Activated CD8-positive, alpha-beta memory T cell treated with anti-CD3 and anti-CD28 coated beads, Interleukin-2, amount 10 ng/mL, durations not matched to agents 7 days and 5 days (primary cell): Measurements from ENCODE around the gene PHF13. TPM values are rescaled to one million over a fixed set of nuclear protein-coding genes. Genes with fewer than 3 reads are reported as not detected.
A peak's percentile ranks its signal among the peaks of the same experiment; 100 is the strongest.

Source experiments
- ATAC-seq: fragments of 150-1000 bp; cut with Tn5 transposase; one replicate; pipeline ENCODE4 v1.10.0; 2021; ENCODE audit warnings: moderate library complexity
- CTCF ChIA-PET: fragments of 350-600 bp; sonication (Branson Sonifier 250); formaldehyde crosslinking; loops from one replicate; lab custom pipeline; 2021; ENCODE audit warnings: antibody characterized with exemption; lab: Charles Lee
- DNase-seq: peaks from one replicate; pipeline ENCODE4 v3.0.0-alpha.2; 2020
- H3K27ac Mint-ChIP-seq: one replicate; pipeline ENCODE4 v1.8.0; 2021; ENCODE audit warnings: mild to moderate bottlenecking, mixed read lengths
- H3K27me3 Mint-ChIP-seq: one replicate; pipeline ENCODE4 v1.8.0; 2021; ENCODE audit warnings: mixed read lengths
- H3K36me3 Mint-ChIP-seq: one replicate; pipeline ENCODE4 v1.8.0; 2021; ENCODE audit warnings: mild to moderate bottlenecking, mixed read lengths
- H3K4me1 Mint-ChIP-seq: one replicate; pipeline ENCODE4 v1.8.0; 2021; ENCODE audit warnings: mixed read lengths
- H3K4me3 Mint-ChIP-seq: one replicate; pipeline ENCODE4 v1.8.0; 2021; ENCODE audit warnings: mild to moderate bottlenecking, moderate library complexity, mixed read lengths
- H3K9me3 Mint-ChIP-seq: one replicate; pipeline ENCODE4 v1.8.0; 2022; ENCODE audit warnings: low read depth, mixed read lengths
- total RNA-seq, 2 experiments: library from RNA; stranded (reverse); gene quantifications; one replicate each; pipeline ENCODE4 v1.2.3, GENCODE V29; 2021

The PHF13 gene
- total RNA-seq, 2 experiments from 2014 or later = 10.7 to 15.9 TPM

DNA sequence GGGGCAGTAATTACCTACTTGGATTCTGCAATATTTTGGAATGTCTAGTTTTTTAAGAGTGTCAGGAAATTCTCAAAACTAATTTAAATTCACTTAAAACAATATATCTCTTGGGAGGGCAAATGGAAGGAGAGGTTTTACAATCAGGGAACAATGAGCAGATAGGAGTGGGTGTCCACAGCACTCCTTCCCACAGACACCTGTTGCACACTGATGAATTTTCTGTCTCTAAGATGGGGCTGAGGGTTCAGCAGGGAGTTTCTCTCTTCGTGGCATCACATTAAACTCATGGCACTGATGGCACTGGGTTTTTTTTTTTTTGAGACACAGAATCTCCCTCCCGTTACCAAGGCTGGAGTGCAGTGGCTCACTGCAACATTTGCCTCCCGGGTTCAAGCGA, 5.5 kb downstream of the PHF13 start:
- no peaks in the 10 kb centered on the region for H3K9me3 Mint-ChIP-seq
- H3K4me1 Mint-ChIP-seq = peaks cover 10% of the 10 kb centered on the region
- H3K27ac Mint-ChIP-seq = no peak overlapping the region

DNA sequence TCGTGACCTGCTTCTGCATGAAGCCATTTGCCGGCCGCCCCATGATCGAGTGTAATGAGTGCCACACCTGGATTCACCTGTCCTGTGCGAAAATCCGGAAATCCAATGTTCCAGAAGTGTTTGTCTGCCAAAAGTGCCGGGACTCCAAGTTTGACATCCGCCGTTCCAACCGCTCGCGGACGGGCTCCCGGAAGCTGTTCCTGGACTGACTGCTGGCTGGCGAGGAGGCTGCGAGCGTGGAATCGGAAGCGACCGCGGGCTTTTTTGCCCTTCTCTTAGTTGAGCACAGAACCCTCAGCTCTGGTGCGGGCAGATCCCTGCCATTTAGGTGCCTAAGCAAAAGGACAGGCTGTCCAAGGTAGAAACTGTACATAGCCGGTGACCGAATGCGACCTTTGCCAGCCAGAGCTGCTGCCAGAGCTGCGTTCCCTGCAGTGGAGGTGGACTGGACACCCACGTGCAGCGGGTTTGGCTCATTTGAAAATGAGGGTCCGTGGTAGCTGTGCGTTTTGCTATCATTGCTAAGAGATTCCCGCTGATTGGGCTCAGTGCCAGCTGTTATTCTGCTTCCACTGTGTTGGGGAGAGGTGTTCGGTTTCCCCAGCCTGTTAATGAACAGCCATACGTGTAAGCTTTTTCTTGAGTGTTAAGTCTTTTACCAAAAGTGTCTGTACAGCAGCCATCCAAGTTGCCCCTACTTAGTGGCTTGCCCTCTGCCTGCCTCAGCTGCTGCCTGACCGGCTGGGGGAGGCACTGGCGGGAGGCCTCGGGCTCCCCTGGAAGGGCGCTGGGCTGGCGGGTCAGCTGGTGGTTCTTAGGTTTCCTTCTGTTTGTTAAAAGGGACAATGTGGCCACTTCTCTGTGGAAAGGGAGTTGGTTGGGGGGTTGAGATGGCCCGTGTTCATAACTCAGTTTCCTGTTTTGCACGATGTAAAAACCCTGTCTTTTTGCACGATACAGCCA, 8.2 kb downstream of the PHF13 start:
- H3K9me3 Mint-ChIP-seq = no peaks in the 10 kb centered on the region
- H3K4me1 Mint-ChIP-seq = peaks cover 17% of the 10 kb centered on the region
- H3K27ac Mint-ChIP-seq = no peak overlapping the region
- CTCF ChIA-PET = interaction anchor here (1.4 kb wide), 1 partner anchor 22 kb away, joined by 3 read pairs; no protein-coding TSS in a partner anchor
- H3K27me3 Mint-ChIP-seq = no peaks in the 10 kb centered on the region
- ATAC-seq = no peak
- H3K4me3 Mint-ChIP-seq = no peak overlapping the region
- DNase-seq = no peak
- peaks cover 21% of the 10 kb centered on the region for H3K36me3 Mint-ChIP-seq

More for the DNA sequence above, 5.5 kb downstream of the PHF13 start:
- Mint-ChIP-seq H3K36me3 (peaks cover 23% of the 10 kb centered on the region), H3K27me3 (peaks cover 2% of the 10 kb centered on the region), H3K4me3 (no peak overlapping the region)
- CTCF ChIA-PET = no interaction called here
- DNase-seq (no peak), ATAC-seq (no peak)

DNA sequence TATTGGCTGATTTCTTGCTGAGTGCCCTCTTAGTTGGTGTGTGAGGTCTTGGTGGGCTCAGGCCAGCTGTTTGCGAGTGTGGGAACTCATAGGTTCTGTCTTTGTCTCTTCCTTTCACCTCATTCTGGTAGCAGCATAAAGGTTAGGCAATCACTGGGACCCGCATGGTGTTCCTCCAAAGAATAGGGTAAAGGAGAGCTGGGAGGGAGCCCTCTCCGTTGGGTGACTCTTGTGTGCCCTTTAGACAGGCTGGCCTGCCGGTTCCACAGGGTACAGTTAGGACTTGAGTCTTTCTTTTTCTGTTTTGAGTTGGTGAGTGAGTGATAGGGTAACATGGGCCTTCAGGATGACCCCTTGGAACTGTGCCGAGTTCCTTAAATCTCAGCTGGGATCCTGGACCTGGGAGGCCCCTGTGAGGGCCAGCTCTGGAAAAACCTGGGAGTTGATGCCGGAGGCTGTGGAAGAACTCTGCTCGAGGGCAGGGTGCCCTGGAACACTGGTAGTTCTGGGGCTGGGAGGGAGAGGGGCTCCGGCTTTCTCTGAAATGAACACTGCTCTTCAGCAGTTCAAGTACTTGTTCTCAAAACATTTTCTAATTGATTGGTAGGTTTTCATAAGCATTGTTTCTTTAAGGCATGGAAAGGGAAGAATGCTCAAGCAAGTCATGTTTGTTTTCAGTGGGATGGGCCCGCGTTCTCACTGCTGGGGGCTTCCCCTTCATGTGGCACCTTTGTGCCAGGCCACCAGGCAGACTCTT, 9.0 kb downstream of the PHF13 start:
- DNase-seq = no peak
- H3K27me3 Mint-ChIP-seq = no peaks in the 10 kb centered on the region
- peaks cover 24% of the 10 kb centered on the region for H3K36me3 Mint-ChIP-seq
- H3K9me3 Mint-ChIP-seq = no peaks in the 10 kb centered on the region
- no peak overlapping the region for H3K4me3 Mint-ChIP-seq
- H3K27ac Mint-ChIP-seq = no peak overlapping the region
- no peak for ATAC-seq
- CTCF ChIA-PET = interaction anchor here (1.4 kb wide), 1 partner anchor 22 kb away, joined by 3 read pairs; no protein-coding TSS in a partner anchor
- peaks cover 25% of the 10 kb centered on the region for H3K4me1 Mint-ChIP-seq

DNA sequence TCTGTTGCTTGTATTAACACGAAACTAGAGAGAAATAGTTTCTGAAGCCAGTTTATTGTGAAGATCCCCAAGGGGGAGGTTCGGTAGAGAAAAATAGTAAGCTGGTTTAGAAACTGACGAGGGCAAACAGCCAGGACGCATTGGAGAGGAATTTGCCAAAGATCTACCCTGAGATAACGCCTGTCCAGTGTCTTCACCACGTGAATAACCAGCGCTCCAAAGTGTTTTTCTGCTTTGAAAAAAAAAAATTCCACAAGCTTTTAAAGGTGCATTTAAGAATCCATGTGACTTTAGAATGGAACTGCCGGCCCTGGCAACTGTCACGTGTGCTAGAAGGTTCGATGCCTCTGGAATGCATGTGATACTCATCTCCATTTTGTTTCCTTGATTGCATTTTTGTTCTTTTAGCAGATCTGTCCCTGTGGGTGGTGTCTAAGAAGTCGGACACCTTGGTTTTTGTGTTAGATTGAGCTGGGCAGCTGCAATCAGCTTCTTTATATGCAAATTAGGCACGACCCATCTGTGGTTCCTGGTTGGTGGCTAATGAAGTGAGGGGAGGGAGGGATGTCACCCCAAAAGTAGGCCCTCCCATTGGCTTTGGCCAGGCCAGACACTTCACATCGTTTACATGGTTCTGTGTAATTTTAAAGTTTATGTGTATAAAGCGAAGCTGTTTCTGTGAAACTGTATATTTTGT, 9.9 kb downstream of the PHF13 start:
- peaks cover 22% of the 10 kb centered on the region for H3K36me3 Mint-ChIP-seq
- no peak overlapping the region for H3K4me3 Mint-ChIP-seq
- DNase-seq (no peak), ATAC-seq (no peak)
- CTCF ChIA-PET = no interaction called here
- no peaks in the 10 kb centered on the region for H3K9me3 Mint-ChIP-seq
- H3K4me1 Mint-ChIP-seq = peaks cover 30% of the 10 kb centered on the region
- H3K27me3 Mint-ChIP-seq = no peaks in the 10 kb centered on the region
- H3K27ac Mint-ChIP-seq = no peak overlapping the region

DNA sequence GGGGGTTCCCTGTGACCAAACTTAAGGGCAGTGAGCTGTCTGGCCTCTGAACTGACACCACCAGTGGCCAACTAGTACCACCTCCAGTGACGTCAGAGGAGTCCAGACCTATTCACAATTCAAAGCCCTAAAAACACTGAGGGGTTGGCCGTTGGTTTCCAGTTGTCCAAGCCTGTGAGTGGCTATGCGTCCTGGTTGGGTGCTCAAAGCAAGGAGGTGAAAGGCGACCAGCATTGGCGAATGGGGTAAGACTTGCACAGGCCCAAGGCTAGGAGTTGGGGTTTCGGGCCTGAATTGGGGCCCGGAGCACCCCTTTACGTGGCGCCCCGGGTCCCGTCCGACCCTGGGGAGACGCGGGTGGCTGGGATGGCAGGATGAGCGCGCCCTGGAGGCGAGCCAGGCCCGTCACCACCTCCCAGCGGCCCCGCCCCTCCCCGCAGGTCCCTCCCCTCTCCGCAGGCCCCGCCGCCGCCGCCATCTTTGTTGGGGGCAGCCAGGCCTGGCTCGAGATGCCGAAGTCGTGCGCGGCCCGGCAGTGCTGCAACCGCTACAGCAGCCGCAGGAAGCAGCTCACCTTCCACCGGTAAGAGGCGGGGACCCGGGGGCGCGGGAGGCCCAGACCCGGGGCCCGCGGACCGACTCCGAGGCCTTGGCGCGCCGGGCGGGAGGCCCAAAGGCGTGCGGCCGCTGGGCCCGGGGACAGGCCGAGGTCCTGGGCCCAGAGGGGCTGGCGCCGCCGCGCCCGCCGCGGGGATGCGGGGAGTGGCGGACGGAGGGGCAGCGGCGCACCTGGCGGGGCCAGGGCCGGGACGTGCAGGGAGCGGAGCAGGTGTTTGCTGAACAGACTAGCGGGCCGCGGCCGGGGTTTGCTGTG, 11.4 kb downstream of the PHF13 start, which contains the start of gene THAP3:
THAP3 (plus strand) TSS at position 159 of the 874 bp plus-strand sequence; CDS start at position 510, 351 bp downstream.
- no peaks in the 10 kb centered on the region for H3K9me3 Mint-ChIP-seq
- DNase-seq (peak; percentile 92), ATAC-seq (peak; percentile 97)
- peak within 1 kb of the TSS; percentile 84 for H3K27ac Mint-ChIP-seq
- peaks cover 24% of the 10 kb centered on the region for H3K36me3 Mint-ChIP-seq
- H3K4me3 Mint-ChIP-seq = peak within 1 kb of the TSS; percentile 92
- H3K27me3 Mint-ChIP-seq = no peaks in the 10 kb centered on the region
- H3K4me1 Mint-ChIP-seq = peaks cover 30% of the 10 kb centered on the region
- CTCF ChIA-PET = interaction anchor here (0.7 to 0.8 kb wide), 2 partner anchors 70 to 92 kb away, joined by 3 read pairs; partner anchors contain the start of genes NOL9 and TAS1R1

DNA sequence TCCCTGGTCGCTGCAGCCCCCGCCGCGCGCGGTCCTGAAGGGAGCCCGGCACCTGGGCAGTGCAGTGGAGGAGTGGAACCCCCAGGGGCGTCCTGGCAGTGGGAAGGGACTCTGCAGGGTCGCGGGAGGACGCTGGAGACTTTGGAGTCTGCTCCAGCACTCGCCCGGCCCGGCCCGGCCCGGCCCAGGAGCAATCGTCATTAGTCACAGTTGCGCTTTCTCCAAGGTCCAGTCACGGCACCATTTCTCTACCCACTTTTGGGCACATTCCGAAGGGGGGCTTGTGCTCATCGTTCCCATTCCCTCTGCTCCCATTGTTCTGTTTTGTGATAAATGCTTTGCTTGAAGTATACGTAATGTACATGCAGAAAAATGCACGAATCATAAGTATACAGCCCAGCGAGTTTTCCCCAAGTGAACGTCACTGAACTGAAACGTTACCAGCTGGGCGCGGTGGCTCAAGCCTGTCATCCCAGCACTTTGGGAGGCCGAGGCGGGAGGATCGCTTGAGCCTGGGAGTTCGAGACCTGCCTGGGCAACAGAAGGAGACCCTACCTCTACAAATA, 12.1 kb downstream of the PHF13 start:
- no peaks in the 10 kb centered on the region for H3K27me3 Mint-ChIP-seq
- H3K9me3 Mint-ChIP-seq = no peaks in the 10 kb centered on the region
- peak overlapping the region; percentile 92 for H3K4me3 Mint-ChIP-seq
- CTCF ChIA-PET = interaction anchor here (0.7 to 1.2 kb wide), 4 partner anchors 64 to 139 kb away, joined by 3 to 4 read pairs (median 3); partner anchors contain the start of gene DNAJC11
- DNase-seq = no peak
- peaks cover 22% of the 10 kb centered on the region for H3K36me3 Mint-ChIP-seq
- peak overlapping the region; percentile 84 for H3K27ac Mint-ChIP-seq
- no peak for ATAC-seq
- peaks cover 30% of the 10 kb centered on the region for H3K4me1 Mint-ChIP-seq

DNA sequence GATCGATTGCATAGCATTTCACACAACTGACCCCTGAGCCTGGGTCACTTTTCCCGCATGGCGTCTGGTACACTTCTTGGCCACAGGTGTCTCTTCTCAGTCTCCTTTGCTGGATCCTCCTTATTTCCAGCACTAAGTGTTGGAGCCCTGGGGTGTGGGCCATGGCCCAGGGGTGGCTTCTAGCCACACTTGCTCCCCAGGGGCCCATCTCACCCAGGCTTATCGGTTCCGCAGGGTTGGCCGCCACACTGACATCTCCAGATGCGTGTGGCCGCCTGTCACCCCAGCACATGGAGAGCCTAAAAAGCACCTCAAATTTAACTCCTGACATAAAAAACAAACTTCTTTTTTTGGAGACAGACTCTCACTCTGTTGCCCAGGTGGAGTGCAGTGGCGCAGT, 13.5 kb downstream of the PHF13 start:
- Mint-ChIP-seq H3K9me3 (no peaks in the 10 kb centered on the region), H3K4me1 (peaks cover 30% of the 10 kb centered on the region), H3K27me3 (no peaks in the 10 kb centered on the region), H3K27ac (no peak overlapping the region), H3K36me3 (peaks cover 16% of the 10 kb centered on the region), H3K4me3 (peak overlapping the region; percentile 92)
- CTCF ChIA-PET = interaction anchor here (1.2 kb wide), 2 partner anchors 62 to 74 kb away, joined by 3 to 4 read pairs; partner anchors contain the start of gene DNAJC11
- no peak for DNase-seq
- no peak for ATAC-seq

DNA sequence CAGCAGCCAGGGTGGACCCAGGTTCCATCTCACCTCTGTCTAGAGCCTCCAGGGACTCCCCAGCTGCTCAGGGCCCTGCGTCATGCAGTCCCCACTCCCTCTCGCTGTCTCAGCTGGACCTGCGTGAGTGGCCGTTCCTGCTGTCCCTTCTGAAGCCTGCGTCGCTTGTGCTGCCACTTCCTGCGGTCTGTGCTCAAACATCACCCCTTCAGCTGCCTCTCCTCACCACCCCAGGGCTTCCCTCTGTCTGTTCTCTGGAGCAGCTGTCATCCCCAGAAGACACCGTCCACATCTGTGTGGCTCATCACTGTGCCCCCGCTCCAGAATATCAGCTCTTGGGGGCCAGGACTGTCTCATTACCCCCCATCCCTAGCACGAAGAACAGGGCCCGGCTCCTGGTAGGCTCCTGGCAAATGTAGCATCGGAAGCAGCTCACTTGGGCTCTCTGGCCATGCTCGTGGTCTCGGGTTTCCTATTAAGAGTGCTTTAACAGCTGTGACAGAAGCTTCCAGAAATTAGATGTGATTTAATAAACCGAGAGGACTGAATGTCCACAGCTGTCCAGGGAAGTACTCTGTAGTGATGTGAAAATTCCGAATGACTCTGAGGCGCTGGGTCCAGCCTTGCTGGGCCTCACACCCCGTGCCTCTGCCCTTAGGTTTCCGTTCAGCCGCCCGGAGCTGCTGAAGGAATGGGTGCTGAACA, 14.5 kb downstream of the PHF13 start:
- ATAC-seq = no peak
- H3K27ac Mint-ChIP-seq = peak overlapping the region; percentile 26
- peaks cover 16% of the 10 kb centered on the region for H3K36me3 Mint-ChIP-seq
- no peak for DNase-seq
- peaks cover 30% of the 10 kb centered on the region for H3K4me1 Mint-ChIP-seq
- no peaks in the 10 kb centered on the region for H3K9me3 Mint-ChIP-seq
- H3K4me3 Mint-ChIP-seq = peak overlapping the region; percentile 29
- no peaks in the 10 kb centered on the region for H3K27me3 Mint-ChIP-seq
- CTCF ChIA-PET = no interaction called here

DNA sequence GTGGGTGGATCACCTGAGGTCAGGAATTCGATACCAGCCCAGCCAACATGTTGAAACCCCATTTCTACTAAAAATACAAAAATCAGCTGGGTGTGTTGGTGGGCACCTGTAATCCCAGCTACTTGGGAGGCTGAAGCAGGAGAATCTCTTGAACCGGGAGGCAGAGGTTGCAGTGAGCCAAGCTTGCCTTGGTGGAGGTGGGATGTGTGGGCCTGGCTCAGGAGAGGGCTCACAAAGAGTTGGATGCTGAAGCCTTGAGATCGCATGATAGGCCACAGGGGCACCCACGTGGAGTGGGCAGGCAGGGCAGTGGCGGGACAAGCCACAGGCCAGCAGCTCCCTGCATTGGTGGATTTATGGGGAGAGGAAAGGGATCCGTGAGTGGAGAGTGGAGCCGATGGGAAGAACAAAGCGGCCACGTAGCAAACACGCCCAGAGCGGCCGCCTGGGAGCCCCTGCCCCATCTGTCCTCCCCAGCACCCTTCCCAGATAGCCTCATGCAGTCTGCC, 15.5 kb downstream of the PHF13 start:
- H3K4me1 Mint-ChIP-seq = peaks cover 28% of the 10 kb centered on the region
- H3K36me3 Mint-ChIP-seq = peaks cover 19% of the 10 kb centered on the region
- CTCF ChIA-PET = no interaction called here
- H3K4me3 Mint-ChIP-seq = no peak overlapping the region
- H3K9me3 Mint-ChIP-seq = no peaks in the 10 kb centered on the region
- no peak overlapping the region for H3K27ac Mint-ChIP-seq
- H3K27me3 Mint-ChIP-seq = no peaks in the 10 kb centered on the region
- DNase-seq (no peak), ATAC-seq (no peak)

DNA sequence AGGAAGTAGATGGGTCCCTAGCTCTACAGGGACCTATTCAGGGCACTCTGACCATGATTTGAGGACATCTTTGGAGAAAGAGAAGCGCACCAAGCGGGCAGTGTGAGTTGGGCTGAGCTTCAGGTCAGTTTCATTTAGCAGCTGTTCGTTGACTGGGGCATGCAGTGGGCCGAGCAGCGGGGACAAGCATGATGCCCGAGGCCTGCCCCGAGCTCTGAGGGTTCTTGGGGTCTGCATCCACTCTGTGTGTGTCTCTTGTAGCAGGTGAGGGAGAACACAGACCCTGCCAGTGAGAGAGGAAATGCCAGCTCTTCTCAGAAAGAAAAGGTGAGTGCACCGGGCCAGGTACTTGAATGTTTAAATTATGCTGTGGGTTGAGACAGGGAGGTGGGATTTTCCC, 16.5 kb downstream of the PHF13 start:
- H3K4me1 Mint-ChIP-seq = peaks cover 23% of the 10 kb centered on the region
- CTCF ChIA-PET = interaction anchor here (0.6 to 1.0 kb wide), 2 partner anchors 17 to 24 kb away, joined by 4 to 5 read pairs; no protein-coding TSS in a partner anchor
- peaks cover 21% of the 10 kb centered on the region for H3K36me3 Mint-ChIP-seq

DNA sequence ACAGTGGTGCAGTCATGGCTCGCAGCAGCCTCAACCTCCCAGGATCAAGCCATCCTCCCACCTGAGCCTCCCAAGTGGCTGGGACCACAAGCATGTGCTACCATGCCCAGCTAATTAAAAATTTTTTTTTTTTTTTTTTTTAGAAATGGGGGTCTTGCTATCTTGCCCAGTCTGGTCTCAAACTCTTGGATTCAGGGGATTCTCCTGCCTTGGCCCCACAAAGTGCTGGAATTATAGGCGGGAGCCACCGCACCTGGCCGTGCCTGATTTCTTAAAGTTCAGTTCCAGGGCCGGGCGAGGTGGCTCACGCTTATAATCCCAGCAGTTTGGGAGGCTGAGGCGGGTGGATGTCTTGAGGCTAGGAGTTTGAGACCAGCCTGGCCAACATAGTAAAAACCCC, 17.5 kb downstream of the PHF13 start:
- Mint-ChIP-seq H3K4me3 (no peak overlapping the region), H3K4me1 (peaks cover 19% of the 10 kb centered on the region), H3K9me3 (no peaks in the 10 kb centered on the region), H3K27ac (no peak overlapping the region), H3K36me3 (peaks cover 19% of the 10 kb centered on the region), H3K27me3 (no peaks in the 10 kb centered on the region)
- ATAC-seq (no peak), DNase-seq (no peak)
- CTCF ChIA-PET = interaction anchor here (2.2 kb wide), 1 partner anchor 16 kb away, joined by 5 read pairs; no protein-coding TSS in a partner anchor

More for the DNA sequence above, 16.5 kb downstream of the PHF13 start:
- Mint-ChIP-seq H3K4me3 (no peak overlapping the region), H3K9me3 (no peaks in the 10 kb centered on the region), H3K27me3 (no peaks in the 10 kb centered on the region), H3K27ac (no peak overlapping the region)
- DNase-seq (no peak), ATAC-seq (no peak)
